ENCODE measurements around the gene CDH4.

- TF ChIP-seq, protein P1, sequence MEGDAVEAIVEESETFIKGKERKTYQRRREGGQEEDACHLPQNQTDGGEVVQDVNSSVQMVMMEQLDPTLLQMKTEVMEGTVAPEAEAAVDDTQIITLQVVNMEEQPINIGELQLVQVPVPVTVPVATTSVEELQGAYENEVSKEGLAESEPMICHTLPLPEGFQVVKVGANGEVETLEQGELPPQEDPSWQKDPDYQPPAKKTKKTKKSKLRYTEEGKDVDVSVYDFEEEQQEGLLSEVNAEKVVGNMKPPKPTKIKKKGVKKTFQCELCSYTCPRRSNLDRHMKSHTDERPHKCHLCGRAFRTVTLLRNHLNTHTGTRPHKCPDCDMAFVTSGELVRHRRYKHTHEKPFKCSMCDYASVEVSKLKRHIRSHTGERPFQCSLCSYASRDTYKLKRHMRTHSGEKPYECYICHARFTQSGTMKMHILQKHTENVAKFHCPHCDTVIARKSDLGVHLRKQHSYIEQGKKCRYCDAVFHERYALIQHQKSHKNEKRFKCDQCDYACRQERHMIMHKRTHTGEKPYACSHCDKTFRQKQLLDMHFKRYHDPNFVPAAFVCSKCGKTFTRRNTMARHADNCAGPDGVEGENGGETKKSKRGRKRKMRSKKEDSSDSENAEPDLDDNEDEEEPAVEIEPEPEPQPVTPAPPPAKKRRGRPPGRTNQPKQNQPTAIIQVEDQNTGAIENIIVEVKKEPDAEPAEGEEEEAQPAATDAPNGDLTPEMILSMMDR (IDR thresholded peaks at IDR 0.05; ENCODE audit: extremely low read depth in 1 of 2, insufficient read depth in 1 of 2, low read depth in 1 of 2, low read length in 2 of 2), result no peak
- TF ChIP-seq EZH2 (IDR thresholded peaks at IDR 0.05; ENCODE audit: borderline replicate concordance, low read depth, low read length, severe bottlenecking), result no peak
Measured at GRCh38 chr20:61913423-61914225, 661.6 kb downstream of the CDH4 start.

Measured in endothelial cell of umbilical vein (primary cell).